ENCODE measurements around the gene COL13A1. TPM values are rescaled to one million over a fixed set of nuclear protein-coding genes. Genes with fewer than 3 reads are reported as not detected.

Gene COL13A1
- total RNA-seq, 1 experiment from 2014 or later: 5.9 TPM

DNA sequence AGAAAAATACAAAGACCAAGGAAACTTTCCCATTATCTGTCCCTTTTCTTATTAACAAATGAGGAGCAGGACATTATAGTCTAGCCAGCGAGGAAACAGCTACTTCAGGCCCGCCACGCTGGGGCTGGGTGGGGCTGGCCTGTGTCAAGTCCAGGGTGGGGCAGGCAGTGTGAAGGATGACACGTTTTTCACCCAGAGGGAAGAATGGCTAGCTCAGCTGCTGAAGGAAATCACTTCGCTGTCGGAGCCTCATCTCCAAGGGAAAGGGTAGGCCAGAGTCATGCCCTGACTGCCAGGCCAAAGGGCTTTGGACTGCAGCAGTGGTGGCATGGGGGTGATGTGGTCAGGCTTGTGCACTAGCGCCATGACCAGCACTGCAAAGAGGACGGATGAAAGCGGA, 24.4 kb downstream of the COL13A1 start:
- no TSS peak for BruUV-seq (replicated peaks)
- TF ChIP-seq FOSL1 (IDR thresholded peaks at IDR 0.05; ENCODE audit: low read depth) (no peak), TCF7L2 (IDR thresholded peaks at IDR 0.05; ENCODE audit: borderline replicate concordance, extremely low read depth, insufficient read depth, insufficient read length) (no peak), EZH2 (IDR thresholded peaks at IDR 0.05) (no peak), SRF (IDR thresholded peaks at IDR 0.05; ENCODE audit: low read depth) (no peak), EGR1 (IDR thresholded peaks at IDR 0.05; ENCODE audit: low read depth) (no peak), CEBPB (IDR thresholded peaks at IDR 0.05; ENCODE audit: low read depth) (no peak)
- intact Hi-C loops (cut with micrococcal nuclease): no loop called here
- ChIA-PET RAD21 (ENCODE audit: low non-redundant PET in 1 of 2, low total read pairs in 2 of 2, uncharacterized antibody in 2 of 2, unreplicated experiment in 2 of 2) (no interaction called here), CTCF (no interaction called here), POLR2A (no interaction called here)
- Histone ChIP-seq H3K4me2 (ENCODE audit: low read length) (no peak overlapping the region), H4K20me1 (ENCODE audit: insufficient read depth) (no peaks in the 10 kb centered on the region), H3K79me2 (ENCODE audit: insufficient read depth, low read length) (no peaks in the 10 kb centered on the region), H3K36me3 (ENCODE audit: control insufficient read depth in 1 of 2, insufficient read depth in 2 of 2, low read length in 2 of 2) (no peaks in the 10 kb centered on the region), H3K9ac (ENCODE audit: low read length) (no peak overlapping the region), H3K27me3 (ENCODE audit: insufficient read depth, low read length) (no peaks in the 10 kb centered on the region), H3K9me2 (ENCODE audit: insufficient read depth) (no peaks in the 10 kb centered on the region), H3K27ac (ENCODE audit: low read depth, low read length) (no peak overlapping the region), H3K4me3 (replicated peaks in 1 of 2; ENCODE audit: low read depth in 1 of 2, low read length in 2 of 2) (no peak overlapping the region), H3K9me3 (ENCODE audit: control insufficient read depth in 1 of 2, insufficient read depth in 1 of 2, low read depth in 1 of 2, low read length in 2 of 2) (no peaks in the 10 kb centered on the region), H2AFZ (ENCODE audit: low read depth, low read length, poor library complexity, severe bottlenecking) (no peak overlapping the region), H3K4me1 (ENCODE audit: control insufficient read depth in 1 of 2, insufficient read depth in 2 of 2, low read length in 2 of 2) (0 out of 4 replicates have a peak, but pooled peaks cover 0 to 1% of the 10 kb centered on the region in 2 experiments)
- ATAC-seq (no peak), DNase-seq (ENCODE audit: low read depth, low spot score) (no peak)

DNA sequence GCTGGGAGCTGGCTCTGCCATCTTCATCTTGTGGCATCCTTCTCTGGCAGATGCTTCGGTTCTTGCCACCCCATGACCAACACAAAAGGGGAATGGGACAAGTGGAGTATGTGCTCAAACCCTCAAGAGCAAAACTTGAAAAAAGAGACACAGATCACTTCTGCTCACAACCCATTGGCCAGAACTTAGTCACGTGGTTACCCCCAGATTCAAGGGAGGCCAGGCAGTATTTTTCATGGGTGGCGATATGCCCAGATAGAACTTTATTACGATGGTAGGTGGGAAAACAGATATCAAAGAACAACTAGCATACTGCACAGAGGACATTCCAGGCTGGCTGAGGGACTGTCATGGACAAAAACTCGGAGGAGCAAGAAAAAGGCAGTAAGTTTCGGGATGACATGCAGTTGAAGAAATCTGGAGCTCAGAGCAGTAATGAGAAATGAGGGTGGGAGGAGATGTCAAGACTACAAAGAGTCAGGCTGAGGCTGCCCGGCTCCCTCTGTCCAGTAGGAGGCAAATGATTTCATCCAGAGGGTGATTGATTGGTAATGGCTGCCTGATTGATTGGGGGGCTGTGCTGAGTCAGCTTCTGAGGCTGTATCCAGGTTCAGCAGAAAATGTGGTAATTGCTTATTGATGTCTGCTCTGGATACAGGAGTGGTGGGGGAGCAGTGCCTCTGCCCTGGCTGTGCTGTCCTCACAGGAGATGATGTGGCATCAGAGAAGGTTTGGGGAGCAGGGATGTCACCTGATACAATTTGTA, 25.3 kb downstream of the COL13A1 start:
- ChIA-PET CTCF (interaction anchor here (1.0 kb wide), 1 partner anchor 87 kb away, joined by 3 read pairs; no protein-coding TSS in a partner anchor), RAD21 (ENCODE audit: low non-redundant PET in 1 of 2, low total read pairs in 2 of 2, uncharacterized antibody in 2 of 2, unreplicated experiment in 2 of 2) (no interaction called here), POLR2A (no interaction called here)
- no TSS peak for BruUV-seq (replicated peaks)
- no peak overlapping the region for H3K9ac ChIP-seq (ENCODE audit: low read length)
- H3K79me2 ChIP-seq (ENCODE audit: insufficient read depth, low read length): no peaks in the 10 kb centered on the region
- no peaks in the 10 kb centered on the region for H4K20me1 ChIP-seq (ENCODE audit: insufficient read depth)
- no peak overlapping the region for H3K27ac ChIP-seq (ENCODE audit: low read depth, low read length)
- no peaks in the 10 kb centered on the region for H3K36me3 ChIP-seq (ENCODE audit: control insufficient read depth in 1 of 2, insufficient read depth in 2 of 2, low read length in 2 of 2)
- H3K4me1 ChIP-seq (ENCODE audit: control insufficient read depth in 1 of 2, insufficient read depth in 2 of 2, low read length in 2 of 2): peaks cover 0 to 8% of the 10 kb centered on the region in 2 experiments; a peak in 1 of 4 replicates
- no peak for TF ChIP-seq FOSL1 (IDR thresholded peaks at IDR 0.05; ENCODE audit: low read depth)
- TF ChIP-seq, protein P1, sequence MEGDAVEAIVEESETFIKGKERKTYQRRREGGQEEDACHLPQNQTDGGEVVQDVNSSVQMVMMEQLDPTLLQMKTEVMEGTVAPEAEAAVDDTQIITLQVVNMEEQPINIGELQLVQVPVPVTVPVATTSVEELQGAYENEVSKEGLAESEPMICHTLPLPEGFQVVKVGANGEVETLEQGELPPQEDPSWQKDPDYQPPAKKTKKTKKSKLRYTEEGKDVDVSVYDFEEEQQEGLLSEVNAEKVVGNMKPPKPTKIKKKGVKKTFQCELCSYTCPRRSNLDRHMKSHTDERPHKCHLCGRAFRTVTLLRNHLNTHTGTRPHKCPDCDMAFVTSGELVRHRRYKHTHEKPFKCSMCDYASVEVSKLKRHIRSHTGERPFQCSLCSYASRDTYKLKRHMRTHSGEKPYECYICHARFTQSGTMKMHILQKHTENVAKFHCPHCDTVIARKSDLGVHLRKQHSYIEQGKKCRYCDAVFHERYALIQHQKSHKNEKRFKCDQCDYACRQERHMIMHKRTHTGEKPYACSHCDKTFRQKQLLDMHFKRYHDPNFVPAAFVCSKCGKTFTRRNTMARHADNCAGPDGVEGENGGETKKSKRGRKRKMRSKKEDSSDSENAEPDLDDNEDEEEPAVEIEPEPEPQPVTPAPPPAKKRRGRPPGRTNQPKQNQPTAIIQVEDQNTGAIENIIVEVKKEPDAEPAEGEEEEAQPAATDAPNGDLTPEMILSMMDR (IDR thresholded peaks at IDR 0.05 in 2 of 3, conservative IDR thresholded peaks at IDR 0.05 in 1 of 3; ENCODE audit: borderline replicate concordance in 1 of 3, insufficient read depth in 1 of 3, low read depth in 2 of 3, low read length in 2 of 3): peak in 2 of 3 experiments; percentile 14 to 39; a peak in 2 of 6 replicates
- no peak overlapping the region for H3K4me2 ChIP-seq (ENCODE audit: low read length)
- intact Hi-C loops (cut with micrococcal nuclease): no loop called here
- DNase-seq (ENCODE audit: low read depth, low spot score): no peak
- H3K9me3 ChIP-seq (ENCODE audit: control insufficient read depth in 1 of 2, insufficient read depth in 1 of 2, low read depth in 1 of 2, low read length in 2 of 2): no peaks in the 10 kb centered on the region
- no peak overlapping the region for H2AFZ ChIP-seq (ENCODE audit: low read depth, low read length, poor library complexity, severe bottlenecking)
- peak; percentile 69 for ATAC-seq
- no peaks in the 10 kb centered on the region for H3K9me2 ChIP-seq (ENCODE audit: insufficient read depth)
- no peaks in the 10 kb centered on the region for H3K27me3 ChIP-seq (ENCODE audit: insufficient read depth, low read length)
- no peak overlapping the region for H3K4me3 ChIP-seq (replicated peaks in 1 of 2; ENCODE audit: low read depth in 1 of 2, low read length in 2 of 2)
